Gastrocnemius medialis (tissue), 4 donors: ENCODE data around the gene HDAC3.

Source experiments
- CTCF ChIP-seq, 5 experiments: fragments of 450-650 bp in 3 of 5; fragments of 200-600 bp in 2 of 5; sonication (generic) in 2 of 5; IDR thresholded peaks in 4 of 5; conservative IDR thresholded peaks in 1 of 5; 1 replicate in 4 of 5; 2 replicates in 1 of 5; pipeline ENCODE4 v1.5.1; 2016 to 2019; ENCODE audit warnings: antibody characterized with exemption in 5 of 5, mild to moderate bottlenecking in 3 of 5, moderate library complexity in 3 of 5
- POLR2A ChIP-seq, 2 donors: fragments of 450-650 bp; IDR thresholded peaks; one replicate each; pipeline ENCODE4 v1.6.1; 2017; ENCODE audit warnings: antibody characterized with exemption in 2 of 2, mild to moderate bottlenecking in 2 of 2, moderate library complexity in 2 of 2

GRCh38 chr5:141675672-141676071, 39.0 kb upstream of the HDAC3 start:
- no peak for TF ChIP-seq CTCF (IDR thresholded peaks at IDR 0.05 in 4 of 5, conservative IDR thresholded peaks at IDR 0.05 in 1 of 5)
- TF ChIP-seq POLR2A (IDR thresholded peaks at IDR 0.05) = no peak
